ENCODE measurements around the gene FGA.

GRCh38 chr4:154610582-154610981 lies 20.0 kb upstream of the FGA start:
- TF ChIP-seq SUZ12 (IDR thresholded peaks at IDR 0.05; ENCODE audit: extremely low read depth, insufficient read depth, insufficient read length) (no peak), ZNF274 (IDR thresholded peaks at IDR 0.05; ENCODE audit: low read depth, low read length) (no peak)
